C4-2B (cell line): ENCODE measurements around the gene GRAMD2B.

Experiments
- CTCF ChIP-seq: fragments of 450-650 bp; conservative IDR thresholded peaks from 2 replicates; pipeline ENCODE4 v1.5.1; 2017; ENCODE audit warnings: mild to moderate bottlenecking
- ZFX ChIP-seq: fragments of 450-650 bp; IDR thresholded peaks from 2 replicates; pipeline ENCODE4 v1.6.1; 2017

- no peak for TF ChIP-seq CTCF
- TF ChIP-seq ZFX: no peak
Observed at GRCh38 chr5:126417178-126417577, 6.0 kb upstream of the GRAMD2B start.
